Measurements from ENCODE around the gene NSUN2. TPM values are rescaled to one million over a fixed set of nuclear protein-coding genes. Genes with fewer than 3 reads are reported as not detected.
"Not testable (repeated sequence)": the region's sequence is repeated elsewhere in the genome, so short reads cannot be mapped to it uniquely, and the experiment has no call there.

NSUN2 gene
- polyA plus RNA-seq, 1 donor from 2014 or later = 47.5 TPM

- Histone ChIP-seq H3K79me2 (replicated peaks; ENCODE audit: insufficient read depth, low read length) (no peaks in the 10 kb centered on the region), H3K9ac (ENCODE audit: low read length) (no peak overlapping the region), H3F3A (ENCODE audit: insufficient read depth, low read length, poor library complexity, severe bottlenecking) (no peaks in the 10 kb centered on the region), H3K9me2 (ENCODE audit: insufficient read depth, low read length) (no peaks in the 10 kb centered on the region), H3K27me3 (ENCODE audit: insufficient read depth, low read depth, low read length) (no peaks in the 10 kb centered on the region), H2AFZ (ENCODE audit: low read depth, low read length) (no peak overlapping the region), H3K27ac (ENCODE audit: low read length) (no peak overlapping the region), H4K20me1 (ENCODE audit: insufficient read depth) (no peaks in the 10 kb centered on the region), H3K9me3 (ENCODE audit: low read length) (no peaks in the 10 kb centered on the region), H3K36me3 (ENCODE audit: insufficient read depth, low read length) (no peaks in the 10 kb centered on the region), H3K4me2 (ENCODE audit: low read length) (no peak overlapping the region), H3K4me3 (ENCODE audit: low read length) (no peak overlapping the region)
- TF ChIP-seq SMC3 (conservative IDR thresholded peaks at IDR 0.05; ENCODE audit: poor library complexity) = no peak
Measured at GRCh38 chr5:6649681-6650080, 16.8 kb upstream of the NSUN2 start.

GRCh38 chr5:6649186-6649585 is 16.3 kb upstream of the NSUN2 start:
- TF ChIP-seq EP300 (conservative IDR thresholded peaks at IDR 0.05; ENCODE audit: poor library complexity, severe bottlenecking) = no peak
- TF ChIP-seq RAD21 (conservative IDR thresholded peaks at IDR 0.05) = no peak
- TF ChIP-seq POLR2AphosphoS5 (IDR thresholded peaks at IDR 0.05) = no peak
- no peak for TF ChIP-seq CTCF (IDR thresholded peaks at IDR 0.05; ENCODE audit: poor library complexity, severe bottlenecking)
- no peak for TF ChIP-seq SMC3 (conservative IDR thresholded peaks at IDR 0.05; ENCODE audit: poor library complexity)
- TF ChIP-seq REST (IDR thresholded peaks at IDR 0.05; ENCODE audit: borderline replicate concordance) = no peak
- TF ChIP-seq MXI1 (conservative IDR thresholded peaks at IDR 0.05; ENCODE audit: poor library complexity, severe bottlenecking) = no peak
- no peak for TF ChIP-seq EZH2 (IDR thresholded peaks at IDR 0.05; ENCODE audit: borderline replicate concordance, insufficient read depth, low read length, poor library complexity, severe bottlenecking)
- no peak for TF ChIP-seq TAF1 (IDR thresholded peaks at IDR 0.05; ENCODE audit: low read depth)
- no peaks in the 10 kb centered on the region for H4K20me1 ChIP-seq (ENCODE audit: insufficient read depth)
- no peaks in the 10 kb centered on the region for H3K36me3 ChIP-seq (ENCODE audit: insufficient read depth, low read length)
- no peak overlapping the region for H3K4me3 ChIP-seq (ENCODE audit: low read length)
- H3K27me3 ChIP-seq (ENCODE audit: insufficient read depth, low read depth, low read length) = no peaks in the 10 kb centered on the region
- no peaks in the 10 kb centered on the region for H3K79me2 ChIP-seq (replicated peaks; ENCODE audit: insufficient read depth, low read length)
- no peak overlapping the region for H3K27ac ChIP-seq (ENCODE audit: low read length)
- H2AFZ ChIP-seq (ENCODE audit: low read depth, low read length) = no peak overlapping the region
- no peaks in the 10 kb centered on the region for H3K9me2 ChIP-seq (ENCODE audit: insufficient read depth, low read length)
- no peak overlapping the region for H3K9ac ChIP-seq (ENCODE audit: low read length)
- H3K9me3 ChIP-seq (ENCODE audit: low read length) = no peaks in the 10 kb centered on the region
- no peak overlapping the region for H3K4me2 ChIP-seq (ENCODE audit: low read length)
- no peaks in the 10 kb centered on the region for H3F3A ChIP-seq (ENCODE audit: insufficient read depth, low read length, poor library complexity, severe bottlenecking)

- H3K4me2 ChIP-seq (ENCODE audit: low read length); H3K9me2 ChIP-seq (ENCODE audit: insufficient read depth, low read length); H3K27ac ChIP-seq (ENCODE audit: low read length); H3K27me3 ChIP-seq (ENCODE audit: insufficient read depth, low read depth, low read length); H3K4me3 ChIP-seq (ENCODE audit: low read length); H3F3A ChIP-seq (ENCODE audit: insufficient read depth, low read length, poor library complexity, severe bottlenecking); H3K9ac ChIP-seq (ENCODE audit: low read length); H2AFZ ChIP-seq (ENCODE audit: low read depth, low read length); H3K36me3 ChIP-seq (ENCODE audit: insufficient read depth, low read length); H4K20me1 ChIP-seq (ENCODE audit: insufficient read depth); H3K79me2 ChIP-seq (replicated peaks; ENCODE audit: insufficient read depth, low read length); H3K9me3 ChIP-seq (ENCODE audit: low read length): not testable (repeated sequence)
Measured at GRCh38 chr5:6645571-6646362, 12.9 kb upstream of the NSUN2 start.

Data from neural cell (in vitro differentiated cells).